K562 (cell line): ENCODE measurements around the gene EXOC4.

ENCODE experiments used
- BRCA1 ChIP-seq, 2 experiments: fragments of 450-650 bp in 1 of 2; sonication (generic) in 1 of 2; formaldehyde crosslinking in 1 of 2; IDR thresholded peaks; 2 replicates each; pipeline versions ENCODE4 v1.5.0 to v1.6.1; 2017 to 2020; ENCODE audit warnings: mild to moderate bottlenecking in 1 of 2, missing genetic modification reagents in 1 of 2
- HNRNPL ChIP-seq: fragments of 200-400 bp; formaldehyde crosslinking; IDR thresholded peaks from 2 replicates; pipeline ENCODE4 v1.6.1; 2017; ENCODE audit warnings: low read depth, mild to moderate bottlenecking, low read length
- POLR2AphosphoS5 ChIP-seq: IDR thresholded peaks from 2 replicates; pipeline ENCODE4 v1.6.1; 2011; ENCODE audit warnings: mild to moderate bottlenecking, low read depth, low read length, moderate library complexity; ENCODE audit not compliant: control insufficient read depth, insufficient read depth
- SMAD3 ChIP-seq: fragments of 450-650 bp; formaldehyde crosslinking; conservative IDR thresholded peaks from 2 replicates; pipeline ENCODE4 v1.4.0; 2020; ENCODE audit warnings: mild to moderate bottlenecking
- SMC3 ChIP-seq: conservative IDR thresholded peaks from 2 replicates; pipeline ENCODE4 v1.6.1; 2011; ENCODE audit warnings: low read depth, low read length, improper control_type of control experiment; ENCODE audit not compliant: insufficient read depth
- TAF7 ChIP-seq: fragments of 450-650 bp; IDR thresholded peaks from 2 replicates; pipeline ENCODE4 v1.6.1; 2016; ENCODE audit warnings: missing genetic modification characterization, missing compliant biosample characterization
- TCF7L2 ChIP-seq: fragments of 150-350 bp; IDR thresholded peaks from 2 replicates; pipeline ENCODE4 v1.6.1; 2016; ENCODE audit warnings: low read depth, mild to moderate bottlenecking, low read length, moderate library complexity
- ZBED1 ChIP-seq: IDR thresholded peaks from 2 replicates; pipeline ENCODE4 v1.6.1; 2014
- ZKSCAN1 ChIP-seq: fragments of 150-350 bp; IDR thresholded peaks from 2 replicates; pipeline ENCODE4 v1.6.1; 2016; ENCODE audit warnings: low read depth, low read length
- ZNF184 ChIP-seq: sonication (generic); formaldehyde crosslinking; IDR thresholded peaks from 2 replicates; pipeline ENCODE4 v1.5.0; 2020; ENCODE audit warnings: missing genetic modification reagents
- TF ChIP-seq, protein P1 (sequence below): sonication (generic); formaldehyde crosslinking; IDR thresholded peaks from 2 replicates; pipeline ENCODE4 v1.8.1; 2022; ENCODE audit warnings: missing genetic modification reagents
- TF ChIP-seq, protein P2 (sequence below): sonication (generic); formaldehyde crosslinking; IDR thresholded peaks from 2 replicates; pipeline ENCODE4 v1.9.0; 2022; ENCODE audit warnings: mild to moderate bottlenecking, missing genetic modification reagents

DNA sequence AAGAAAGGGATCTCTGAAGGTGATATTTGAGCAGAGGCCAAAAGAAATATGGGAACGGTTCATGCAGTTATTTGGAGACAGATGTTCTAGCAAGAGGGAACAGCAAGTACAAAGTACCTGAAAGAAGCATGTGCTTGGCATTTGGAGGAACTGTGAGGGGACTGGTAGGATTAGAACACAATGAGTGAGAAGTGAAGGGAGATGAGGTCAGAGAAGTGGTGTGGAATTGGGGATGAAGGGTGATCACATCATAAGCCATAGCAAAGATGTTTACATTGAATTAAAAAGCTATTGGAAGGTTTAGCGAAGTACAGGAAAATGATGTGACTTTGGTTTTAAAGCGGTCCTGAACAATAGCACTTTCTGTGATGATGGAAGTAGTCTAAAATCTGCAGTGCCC lies 471.8 kb downstream of the EXOC4 start:
- TF ChIP-seq TAF7 (tag) (no peak), ZBED1 (no peak), ZNF184 (CRISPR knock-in tag) (no peak), BRCA1 (IDR thresholded peaks at IDR 0.05) (no peak), BRCA1 (CRISPR knock-in tag; IDR thresholded peaks at IDR 0.05) (no peak), HNRNPL (no peak), SMAD3 (CRISPR knock-in tag) (no peak), POLR2AphosphoS5 (no peak), ZKSCAN1 (no peak), TCF7L2 (no peak), SMC3 (no peak)
- TF ChIP-seq, protein P1, sequence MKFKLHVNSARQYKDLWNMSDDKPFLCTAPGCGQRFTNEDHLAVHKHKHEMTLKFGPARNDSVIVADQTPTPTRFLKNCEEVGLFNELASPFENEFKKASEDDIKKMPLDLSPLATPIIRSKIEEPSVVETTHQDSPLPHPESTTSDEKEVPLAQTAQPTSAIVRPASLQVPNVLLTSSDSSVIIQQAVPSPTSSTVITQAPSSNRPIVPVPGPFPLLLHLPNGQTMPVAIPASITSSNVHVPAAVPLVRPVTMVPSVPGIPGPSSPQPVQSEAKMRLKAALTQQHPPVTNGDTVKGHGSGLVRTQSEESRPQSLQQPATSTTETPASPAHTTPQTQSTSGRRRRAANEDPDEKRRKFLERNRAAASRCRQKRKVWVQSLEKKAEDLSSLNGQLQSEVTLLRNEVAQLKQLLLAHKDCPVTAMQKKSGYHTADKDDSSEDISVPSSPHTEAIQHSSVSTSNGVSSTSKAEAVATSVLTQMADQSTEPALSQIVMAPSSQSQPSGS (CRISPR knock-in tag), result no peak
- TF ChIP-seq, protein P2, sequence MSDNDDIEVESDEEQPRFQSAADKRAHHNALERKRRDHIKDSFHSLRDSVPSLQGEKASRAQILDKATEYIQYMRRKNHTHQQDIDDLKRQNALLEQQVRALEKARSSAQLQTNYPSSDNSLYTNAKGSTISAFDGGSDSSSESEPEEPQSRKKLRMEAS (CRISPR knock-in tag), result no peak
